Neural cell (in vitro differentiated cells): ENCODE data around the gene RET. TPM values are rescaled to one million over a fixed set of nuclear protein-coding genes. Genes with fewer than 3 reads are reported as not detected.

ENCODE experiments used
- H2AFZ ChIP-seq: fragments of 200-600, 300-800 bp; sonication (generic), shearing (Covaris generic); 2 replicates; pipeline ENCODE4 v1.6.0; 2014; ENCODE audit warnings: low read depth, mild to moderate bottlenecking, antibody characterized with exemption, low read length, moderate library complexity
- H3F3A ChIP-seq: fragments of 200-600 bp; shearing (Covaris generic); 2 replicates; pipeline ENCODE4 v1.6.1; 2016; ENCODE audit warnings: mild to moderate bottlenecking, moderate library complexity, mixed read lengths, antibody characterized with exemption, low read length; ENCODE audit not compliant: insufficient read depth, poor library complexity, severe bottlenecking
- H3K27ac ChIP-seq: fragments of 200-600, 300-800 bp; sonication (generic), shearing (Covaris generic); 2 replicates; pipeline ENCODE4 v1.5.1; 2014; ENCODE audit warnings: mild to moderate bottlenecking, low read length, moderate library complexity
- H3K27me3 ChIP-seq: fragments of 300-800, 200-600 bp; sonication (generic), shearing (Covaris generic); 2 replicates; pipeline ENCODE4 v1.6.0; 2014; ENCODE audit warnings: mild to moderate bottlenecking, low read depth, low read length, moderate library complexity; ENCODE audit not compliant: insufficient read depth
- H3K36me3 ChIP-seq: fragments of 300-800, 200-600 bp; sonication (generic), shearing (Covaris generic); 2 replicates; pipeline ENCODE4 v1.5.1; 2014; ENCODE audit warnings: mild to moderate bottlenecking, antibody characterized with exemption, low read length, moderate library complexity; ENCODE audit not compliant: insufficient read depth
- H3K4me2 ChIP-seq: fragments of 300-800, 200-600 bp; sonication (generic), shearing (Covaris generic); 2 replicates; pipeline ENCODE4 v1.6.0; 2014; ENCODE audit warnings: mild to moderate bottlenecking, low read length
- H3K4me3 ChIP-seq: fragments of 300-800, 200-600 bp; sonication (generic), shearing (Covaris generic); 2 replicates; pipeline ENCODE4 v1.5.1; 2014; ENCODE audit warnings: mild to moderate bottlenecking, low read length, moderate library complexity
- H3K79me2 ChIP-seq: fragments of 200-600 bp; shearing (Covaris generic); replicated peaks from 2 replicates; pipeline ENCODE4 v1.6.0; 2014; ENCODE audit warnings: mild to moderate bottlenecking, low read length, moderate library complexity; ENCODE audit not compliant: insufficient read depth
- H3K9ac ChIP-seq: fragments of 300-800, 200-600 bp; sonication (generic), shearing (Covaris generic); 2 replicates; pipeline ENCODE4 v1.6.1; 2016; ENCODE audit warnings: mild to moderate bottlenecking, low read length, mixed read lengths
- H3K9me2 ChIP-seq: fragments of 200-600 bp; shearing (Covaris generic); 2 replicates; pipeline ENCODE4 v1.6.1; 2016; ENCODE audit warnings: mild to moderate bottlenecking, low read length, mixed read lengths; ENCODE audit not compliant: insufficient read depth
- H3K9me3 ChIP-seq: fragments of 200-600, 300-800 bp; sonication (generic), shearing (Covaris generic); 2 replicates; pipeline ENCODE4 v1.6.1; 2016; ENCODE audit warnings: mild to moderate bottlenecking, mixed run types, low read length, moderate library complexity, mixed read lengths
- H4K20me1 ChIP-seq: fragments of 200-600 bp; shearing (Covaris generic); 2 replicates; pipeline ENCODE4 v1.6.1; 2016; ENCODE audit warnings: mild to moderate bottlenecking, mixed run types; ENCODE audit not compliant: insufficient read depth
- CTCF ChIP-seq: fragments of 450-650 bp; IDR thresholded peaks from 2 replicates; pipeline ENCODE4 v1.5.1; 2014; ENCODE audit warnings: antibody characterized with exemption, mild to moderate bottlenecking, moderate library complexity; ENCODE audit not compliant: poor library complexity, severe bottlenecking
- MXI1 ChIP-seq: fragments of 450-650 bp; conservative IDR thresholded peaks from 2 replicates; pipeline ENCODE4 v1.6.1; 2014; ENCODE audit warnings: antibody characterized with exemption, mild to moderate bottlenecking; ENCODE audit not compliant: poor library complexity, severe bottlenecking
- POLR2AphosphoS5 ChIP-seq: IDR thresholded peaks from 2 replicates; pipeline ENCODE4 v1.6.1; 2012
- RAD21 ChIP-seq: fragments of 450-650 bp; conservative IDR thresholded peaks from 2 replicates; pipeline ENCODE4 v1.6.1; 2014; ENCODE audit warnings: antibody characterized with exemption, mild to moderate bottlenecking, moderate library complexity
- REST ChIP-seq: IDR thresholded peaks from 2 replicates; pipeline ENCODE4 v1.6.1; 2012; ENCODE audit warnings: borderline replicate concordance
- SMC3 ChIP-seq: fragments of 450-650 bp; conservative IDR thresholded peaks from 2 replicates; pipeline ENCODE4 v1.6.1; 2014; ENCODE audit warnings: antibody characterized with exemption, mild to moderate bottlenecking, moderate library complexity; ENCODE audit not compliant: poor library complexity
- TAF1 ChIP-seq: IDR thresholded peaks from 2 replicates; pipeline ENCODE4 v1.6.1; 2012; ENCODE audit warnings: low read depth
- polyA plus RNA-seq: library from polyadenylated mRNA; depleted of rRNA; stranded (reverse); fragments of >200 nt; gene quantifications from 2 replicates; pipeline ENCODE4 v1.2.3, GENCODE V29; 2014

RET gene
- polyA plus RNA-seq, 1 donor from 2014 or later = 1.7 TPM

- no peaks in the 10 kb centered on the region for H4K20me1 ChIP-seq
- no peak overlapping the region for H3K4me2 ChIP-seq
- no peak overlapping the region for H3K27ac ChIP-seq
- no peaks in the 10 kb centered on the region for H3K36me3 ChIP-seq
- H3F3A ChIP-seq = no peaks in the 10 kb centered on the region
- H3K9ac ChIP-seq = no peak overlapping the region
- H3K9me3 ChIP-seq = no peaks in the 10 kb centered on the region
- H3K27me3 ChIP-seq = no peaks in the 10 kb centered on the region
- H2AFZ ChIP-seq = no peak overlapping the region
- H3K9me2 ChIP-seq = no peaks in the 10 kb centered on the region
- TF ChIP-seq TAF1 (no peak), SMC3 (no peak), RAD21 (no peak), REST (no peak), POLR2AphosphoS5 (no peak), MXI1 (no peak), CTCF (no peak)
- H3K79me2 ChIP-seq = peaks cover 27% of the 10 kb centered on the region
- peak overlapping the region; percentile 3 for H3K4me3 ChIP-seq
Observed at GRCh38 chr10:43156590-43157341, 79.9 kb downstream of the RET start.

- Histone ChIP-seq H3K9ac (no peak overlapping the region), H3K9me3 (no peaks in the 10 kb centered on the region), H3K4me3 (no peak overlapping the region), H4K20me1 (no peaks in the 10 kb centered on the region), H3K27me3 (no peaks in the 10 kb centered on the region), H3F3A (no peaks in the 10 kb centered on the region), H2AFZ (no peak overlapping the region), H3K79me2 (peaks cover 21% of the 10 kb centered on the region), H3K36me3 (peaks cover 5% of the 10 kb centered on the region), H3K4me2 (no peak overlapping the region), H3K9me2 (no peaks in the 10 kb centered on the region), H3K27ac (no peak overlapping the region)
- TF ChIP-seq TAF1 (no peak), REST (no peak), CTCF (no peak)
Observed at GRCh38 chr10:43158636-43159035, 81.8 kb downstream of the RET start.
